Peyer's patch (tissue), 4 donors: ENCODE data around the gene SMOC1.

Experiments used
- CTCF ChIP-seq, 6 experiments: fragments of 450-650 bp in 4 of 6; fragments of 200-600 bp in 2 of 6; sonication (generic) in 1 of 6; IDR thresholded peaks; one replicate each; pipeline ENCODE4 v1.5.1; 2017 to 2019; ENCODE audit warnings: antibody characterized with exemption in 6 of 6, mild to moderate bottlenecking in 3 of 6, moderate library complexity in 1 of 6
- POLR2A ChIP-seq, 2 donors: fragments of 450-650 bp; IDR thresholded peaks; one replicate each; pipeline ENCODE4 v1.5.1; 2017; ENCODE audit warnings: antibody characterized with exemption in 2 of 2, mild to moderate bottlenecking in 2 of 2, moderate library complexity in 2 of 2

DNA sequence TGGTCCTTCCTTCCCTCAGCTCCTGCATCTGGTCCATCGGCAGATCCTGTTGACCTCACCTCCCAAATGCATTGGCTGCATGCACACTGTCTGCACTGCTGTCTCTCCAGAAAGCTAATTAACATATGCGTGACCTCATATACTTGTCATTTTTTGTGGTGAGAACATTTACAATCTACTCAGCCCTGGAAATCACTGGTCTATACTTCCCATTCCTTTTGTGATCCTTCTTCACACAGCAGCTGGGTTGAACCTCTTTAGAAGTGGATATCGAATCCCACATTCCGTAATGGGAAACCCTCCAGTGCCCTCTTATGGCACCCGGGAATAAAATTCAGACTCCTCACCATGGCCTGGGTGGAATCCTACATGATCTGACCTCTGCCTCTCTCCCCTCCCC, 45.0 kb downstream of the SMOC1 start:
- TF ChIP-seq POLR2A (IDR thresholded peaks at IDR 0.05) (no peak), CTCF (IDR thresholded peaks at IDR 0.05) (no peak)
